ENCODE data around the gene C5orf22. TPM values are rescaled to one million over a fixed set of nuclear protein-coding genes. Genes with fewer than 3 reads are reported as not detected.

Gene C5orf22
- total and polyA plus RNA-seq, 2 of the 13 experiments (the other 11 are each of a cell fraction or from before 2014, with no cell fraction given) = 14.0 to 21.5 TPM

- TF ChIP-seq RXRB (CRISPR knock-in tag; IDR thresholded peaks at IDR 0.05; ENCODE audit: borderline replicate concordance) (no peak), ZNF784 (CRISPR knock-in tag; IDR thresholded peaks at IDR 0.05; ENCODE audit: borderline replicate concordance) (no peak), HCFC1 (IDR thresholded peaks at IDR 0.05; ENCODE audit: low read depth, low read length) (no peak), ZNF766 (CRISPR knock-in tag; IDR thresholded peaks at IDR 0.05; ENCODE audit: borderline replicate concordance) (no peak), THAP7 (CRISPR knock-in tag; IDR thresholded peaks at IDR 0.05) (no peak), ZNF564 (CRISPR knock-in tag; IDR thresholded peaks at IDR 0.05) (no peak), ATF2 (CRISPR knock-in tag; IDR thresholded peaks at IDR 0.05) (no peak), POGK (CRISPR knock-in tag; conservative IDR thresholded peaks at IDR 0.05) (no peak; the same call in 1 of the 2 replicates), ZNF280D (CRISPR knock-in tag; IDR thresholded peaks at IDR 0.05) (no peak), AFF4 (CRISPR knock-in tag; IDR thresholded peaks at IDR 0.05) (no peak), ZNF343 (CRISPR knock-in tag; IDR thresholded peaks at IDR 0.05) (peak; percentile 83; the same call in 1 of the 2 replicates), ZNF644 (CRISPR knock-in tag; IDR thresholded peaks at IDR 0.05; ENCODE audit: low read depth) (no peak), ERF (CRISPR knock-in tag; IDR thresholded peaks at IDR 0.05) (peak; percentile 33; the same call in 1 of the 2 replicates), FOXP1 (IDR thresholded peaks at IDR 0.05) (no peak), FOXP1 (CRISPR knock-in tag; IDR thresholded peaks at IDR 0.05) (no peak), GPN1 (CRISPR knock-in tag; IDR thresholded peaks at IDR 0.05; ENCODE audit: borderline replicate concordance) (no peak)
Observed at GRCh38 chr5:31531888-31532547, at the start of gene C5orf22, which contains the start of gene DROSHA (continued).
